ENCODE measurements around the gene CNIH3.

The CNIH3 gene

GRCh38 chr1:224745394-224745793 lies 129.3 kb downstream of the CNIH3 start:
- DNase-seq (ENCODE audit: low spot score) = no peak

- DNase-seq (ENCODE audit: low spot score) = no peak
Measured at GRCh38 chr1:224745924-224746323, 129.8 kb downstream of the CNIH3 start.

GRCh38 chr1:224747578-224747977 lies 131.5 kb downstream of the CNIH3 start:
- no peak for DNase-seq (ENCODE audit: low spot score)

GRCh38 chr1:224749916-224750315 lies 133.8 kb downstream of the CNIH3 start:
- DNase-seq (ENCODE audit: low spot score) = no peak

- no peak for DNase-seq (ENCODE audit: low spot score)
Measured at GRCh38 chr1:224751624-224752311, 135.7 kb downstream of the CNIH3 start.

GRCh38 chr1:224753491-224753890 lies 137.4 kb downstream of the CNIH3 start:
- no peak for DNase-seq (ENCODE audit: low spot score)

- no peak for DNase-seq (ENCODE audit: low spot score)
Measured at GRCh38 chr1:224755586-224755985, 139.5 kb downstream of the CNIH3 start.

GRCh38 chr1:224757508-224757907 lies 141.4 kb downstream of the CNIH3 start:
- DNase-seq (ENCODE audit: low spot score) = no peak

- DNase-seq (ENCODE audit: low spot score) = no peak
Measured at GRCh38 chr1:224759135-224759534, 143.0 kb downstream of the CNIH3 start.

- no peak for DNase-seq (ENCODE audit: low spot score)
Measured at GRCh38 chr1:224759681-224760091, 143.6 kb downstream of the CNIH3 start.

GRCh38 chr1:224760163-224760562 lies 144.0 kb downstream of the CNIH3 start:
- no peak for DNase-seq (ENCODE audit: low spot score)

GRCh38 chr1:224761245-224761644 lies 145.1 kb downstream of the CNIH3 start:
- DNase-seq (ENCODE audit: low spot score) = no peak

- DNase-seq (ENCODE audit: low spot score) = no peak
Measured at GRCh38 chr1:224762046-224762445, 145.9 kb downstream of the CNIH3 start.

GRCh38 chr1:224762701-224763100 lies 146.6 kb downstream of the CNIH3 start:
- DNase-seq (ENCODE audit: low spot score) = no peak

GRCh38 chr1:224763126-224763775 lies 147.1 kb downstream of the CNIH3 start:
- no peak for DNase-seq (ENCODE audit: low spot score)

- DNase-seq (ENCODE audit: low spot score) = no peak
Measured at GRCh38 chr1:224766266-224766665, 150.1 kb downstream of the CNIH3 start.

- DNase-seq (ENCODE audit: low spot score) = no peak
Measured at GRCh38 chr1:224767031-224767430, 150.9 kb downstream of the CNIH3 start.

GRCh38 chr1:224767676-224768075 lies 151.6 kb downstream of the CNIH3 start:
- DNase-seq (ENCODE audit: low spot score) = no peak

- DNase-seq (ENCODE audit: low spot score) = no peak
Measured at GRCh38 chr1:224768971-224769370, 152.9 kb downstream of the CNIH3 start.

GRCh38 chr1:224769452-224770335 lies 153.6 kb downstream of the CNIH3 start:
- DNase-seq (ENCODE audit: low spot score) = no peak

- DNase-seq (ENCODE audit: low spot score) = no peak
Measured at GRCh38 chr1:224770336-224770693, 154.2 kb downstream of the CNIH3 start.

- DNase-seq (ENCODE audit: low spot score) = no peak
Measured at GRCh38 chr1:224773646-224774045, 157.5 kb downstream of the CNIH3 start.

GRCh38 chr1:224774378-224774777 lies 158.3 kb downstream of the CNIH3 start:
- no peak for DNase-seq (ENCODE audit: low spot score)

Data from CD4-positive, alpha-beta T cell treated with Interleukin-2 at 100 ng/mL for 4 hours (primary cell).